Hair follicle dermal papilla cell (primary cell): ENCODE results near the gene HGD. TPM values are rescaled to one million over a fixed set of nuclear protein-coding genes. Genes with fewer than 3 reads are reported as not detected.

ENCODE experiments used
- small RNA-seq: library from RNA; depleted of rRNA; stranded (forward); fragments of <200 nt; gene quantifications from one replicate; pipeline ENCODE3, GENCODE V24; 2012
- total RNA-seq: library from RNA; depleted of rRNA; stranded (reverse); fragments of >200 nt; gene quantifications from 2 replicates; pipeline ENCODE4 v1.2.3, GENCODE V29; 2012

The HGD gene
- total RNA-seq = not detected in 2 replicates

GRCh38 chr3:120682095-120682681 is at the start of gene HGD:
HGD (minus strand) TSS chr3:120682239; CDS start chr3:120682111, 128 bp downstream.

GRCh38 chr3:120596116-120596852 is 85.8 kb downstream of the HGD start, which contains the start of gene NDUFB4:
NDUFB4 (plus strand) TSS chr3:120596336; CDS start chr3:120596360, 24 bp downstream.

Small RNA genes within 50 kb of the gene (small RNA-seq; reads per million reads assigned to genes)
- not detected for gene MTCO1P29
- not detected for gene MTCO2P29

Other genes starting within 250 kb of the HGD start
- gene FSTL1, start 231.2 kb downstream of the HGD start, total RNA-seq = 1,778 and 1,826 TPM in 2 replicates
- 18.2 and 20.3 TPM in 2 replicates for gene NDUFB4, start 85.9 kb downstream of the HGD start, total RNA-seq
- 13.3 and 17.9 TPM in 2 replicates for gene RABL3, start 60.3 kb upstream of the HGD start, total RNA-seq
- 11.5 and 12.9 TPM in 2 replicates for gene GTF2E1, start 60.5 kb upstream of the HGD start, total RNA-seq
- gene STXBP5L, start 226.0 kb upstream of the HGD start, total RNA-seq = not detected in 2 replicates